CD4-positive, alpha-beta T cell (primary cell): Measurements from ENCODE around the gene DUSP28. TPM values are rescaled to one million over a fixed set of nuclear protein-coding genes. Genes with fewer than 3 reads are reported as not detected.

Experiments
- ATAC-seq: fragments of 200-7000 bp; cut with Tn5 transposase; one replicate; pipeline ENCODE4 v1.10.0; 2022; ENCODE audit warnings: mild to moderate bottlenecking; ENCODE audit not compliant: poor library complexity
- CTCF ChIA-PET: fragments of 350-600 bp; sonication (Branson Sonifier 250); formaldehyde crosslinking; loops from one replicate; lab custom pipeline; 2021; ENCODE audit warnings: antibody characterized with exemption, inconsistent platforms; lab: Charles Lee
- POLR2A ChIA-PET: fragments of 350-600 bp; sonication (Branson Sonifier 250); formaldehyde crosslinking; loops from one replicate; lab custom pipeline; 2021; ENCODE audit warnings: antibody characterized with exemption, inconsistent platforms; lab: Charles Lee
- DNase-seq, 14 experiments: peaks; one replicate each; pipeline ENCODE4 v3.0.0-alpha.2; 2013 to 2020; ENCODE audit warnings: mixed read lengths in 2 of 14
- H3K27ac ChIP-seq, 2 donors: one replicate each; pipeline versions ENCODE4 v1.5.1 to v1.7.0; 2013; ENCODE audit warnings: low read length in 2 of 2, low read depth in 1 of 2, mild to moderate bottlenecking in 1 of 2
- H3K27me3 ChIP-seq, 2 experiments: 1 replicate in 1 of 2; 2 replicates in 1 of 2; pipeline versions ENCODE4 v1.6.1 to v1.7.0; 2013; ENCODE audit warnings: low read length in 2 of 2, control low read depth in 1 of 2, mild to moderate bottlenecking in 1 of 2, moderate library complexity in 1 of 2; ENCODE audit not compliant: insufficient read depth in 2 of 2, control insufficient read depth in 1 of 2
- H3K36me3 ChIP-seq: one replicate; pipeline ENCODE4 v1.6.1; 2013; ENCODE audit warnings: low read length, control low read depth; ENCODE audit not compliant: insufficient read depth
- H3K4me1 ChIP-seq: one replicate; pipeline ENCODE4 v1.6.1; 2013; ENCODE audit warnings: low read length, control low read depth; ENCODE audit not compliant: insufficient read depth
- H3K4me3 ChIP-seq: one replicate; pipeline ENCODE4 v1.5.1; 2013; ENCODE audit warnings: mild to moderate bottlenecking, low read length, moderate library complexity
- H3K9me3 ChIP-seq, 2 experiments: 1 replicate in 1 of 2; 2 replicates in 1 of 2; pipeline versions ENCODE4 v1.6.1 to v1.7.0; 2013; ENCODE audit warnings: low read length in 2 of 2, mild to moderate bottlenecking in 2 of 2, control low read depth in 1 of 2, moderate library complexity in 1 of 2; ENCODE audit not compliant: control insufficient read depth in 1 of 2, insufficient read depth in 1 of 2
- H3K27ac Mint-ChIP-seq: one replicate; pipeline ENCODE4 v1.8.0; 2020; ENCODE audit warnings: mixed read lengths
- H3K27me3 Mint-ChIP-seq: one replicate; pipeline ENCODE4 v1.8.0; 2021; ENCODE audit warnings: mixed read lengths
- H3K36me3 Mint-ChIP-seq: one replicate; pipeline ENCODE4 v1.8.0; 2021; ENCODE audit warnings: low read depth, mixed read lengths
- H3K4me1 Mint-ChIP-seq: one replicate; pipeline ENCODE4 v1.8.0; 2021; ENCODE audit warnings: low read depth, mixed read lengths
- H3K4me3 Mint-ChIP-seq: one replicate; pipeline ENCODE4 v1.8.0; 2020; ENCODE audit warnings: mild to moderate bottlenecking, mixed read lengths
- H3K9me3 Mint-ChIP-seq: one replicate; pipeline ENCODE4 v1.8.0; 2020; ENCODE audit warnings: mixed read lengths
- intact Hi-C, 2 experiments: fragments of 100-400 bp; cut with DNase I in 1 of 2; cut with micrococcal nuclease in 1 of 2; formaldehyde crosslinking; loops; one replicate each; pipeline versions ENCODE4 v1.15.1 to v1.9.0; 2023 to 2025; cut with DNase I, micrococcal nuclease
- total RNA-seq, 174 experiments: library from RNA in 2 of 174; stranded (reverse) in 2 of 174; gene quantifications; one replicate each; pipeline ENCODE4 v1.2.3 and lab custom pipeline; 2021 to 2026
- TF ChIP-seq, protein P1 (sequence below): fragments of 200-600 bp; IDR thresholded peaks from one replicate; pipeline ENCODE4 v1.8.0; 2022; ENCODE audit warnings: antibody characterized with exemption, mild to moderate bottlenecking

DUSP28 gene
- total RNA-seq, 2 experiments from 2014 or later: 18.3 to 18.9 TPM

GRCh38 chr2:240602266-240603050, 42.3 kb downstream of the DUSP28 start:
- DNase-seq (peak in 2 of 14 experiments; percentile 2 to 25), ATAC-seq (no peak)
- no peaks in the 10 kb centered on the region for H3K9me3 Mint-ChIP-seq
- H3K27ac ChIP-seq: no peak overlapping the region
- peaks cover 15% of the 10 kb centered on the region for H3K36me3 Mint-ChIP-seq
- TF ChIP-seq, protein P1, sequence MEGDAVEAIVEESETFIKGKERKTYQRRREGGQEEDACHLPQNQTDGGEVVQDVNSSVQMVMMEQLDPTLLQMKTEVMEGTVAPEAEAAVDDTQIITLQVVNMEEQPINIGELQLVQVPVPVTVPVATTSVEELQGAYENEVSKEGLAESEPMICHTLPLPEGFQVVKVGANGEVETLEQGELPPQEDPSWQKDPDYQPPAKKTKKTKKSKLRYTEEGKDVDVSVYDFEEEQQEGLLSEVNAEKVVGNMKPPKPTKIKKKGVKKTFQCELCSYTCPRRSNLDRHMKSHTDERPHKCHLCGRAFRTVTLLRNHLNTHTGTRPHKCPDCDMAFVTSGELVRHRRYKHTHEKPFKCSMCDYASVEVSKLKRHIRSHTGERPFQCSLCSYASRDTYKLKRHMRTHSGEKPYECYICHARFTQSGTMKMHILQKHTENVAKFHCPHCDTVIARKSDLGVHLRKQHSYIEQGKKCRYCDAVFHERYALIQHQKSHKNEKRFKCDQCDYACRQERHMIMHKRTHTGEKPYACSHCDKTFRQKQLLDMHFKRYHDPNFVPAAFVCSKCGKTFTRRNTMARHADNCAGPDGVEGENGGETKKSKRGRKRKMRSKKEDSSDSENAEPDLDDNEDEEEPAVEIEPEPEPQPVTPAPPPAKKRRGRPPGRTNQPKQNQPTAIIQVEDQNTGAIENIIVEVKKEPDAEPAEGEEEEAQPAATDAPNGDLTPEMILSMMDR: no peak
- H3K9me3 ChIP-seq: no peaks in the 10 kb centered on the region
- no peaks in the 10 kb centered on the region for H3K27me3 Mint-ChIP-seq
- H3K4me1 Mint-ChIP-seq: no peaks in the 10 kb centered on the region
- peaks cover 20% of the 10 kb centered on the region for H3K36me3 ChIP-seq
- no peak overlapping the region for H3K4me3 Mint-ChIP-seq
- ChIA-PET POLR2A (no interaction called here), CTCF (no interaction called here)
- H3K27me3 ChIP-seq: no peaks in the 10 kb centered on the region
- intact Hi-C loops: no loop called here
- H3K27ac Mint-ChIP-seq: no peak overlapping the region
- H3K4me1 ChIP-seq: no peaks in the 10 kb centered on the region
- H3K4me3 ChIP-seq: no peak overlapping the region

GRCh38 chr2:240603081-240603835, 43.1 kb downstream of the DUSP28 start:
- Mint-ChIP-seq H3K9me3 (no peaks in the 10 kb centered on the region), H3K27me3 (no peaks in the 10 kb centered on the region), H3K4me3 (no peak overlapping the region), H3K36me3 (peaks cover 15% of the 10 kb centered on the region), H3K27ac (no peak overlapping the region), H3K4me1 (no peaks in the 10 kb centered on the region)
- ATAC-seq: no peak
- TF ChIP-seq, protein P1: no peak
- Histone ChIP-seq H3K4me1 (no peaks in the 10 kb centered on the region), H3K27me3 (no peaks in the 10 kb centered on the region), H3K9me3 (no peaks in the 10 kb centered on the region), H3K4me3 (no peak overlapping the region), H3K27ac (no peak overlapping the region), H3K36me3 (peaks cover 12% of the 10 kb centered on the region)
- intact Hi-C loops: no loop called here
- POLR2A ChIA-PET: no interaction called here
- peak in 2 of 14 experiments; percentile 3 to 26 for DNase-seq
- CTCF ChIA-PET: no interaction called here

GRCh38 chr2:240603846-240604245, 43.7 kb downstream of the DUSP28 start:
- no peaks in the 10 kb centered on the region for H3K27me3 Mint-ChIP-seq

More at GRCh38 chr2:240603846-240604245, 43.7 kb downstream of the DUSP28 start:
- Histone ChIP-seq H3K36me3 (peaks cover 7% of the 10 kb centered on the region), H3K4me1 (no peaks in the 10 kb centered on the region), H3K27ac (no peak overlapping the region), H3K27me3 (no peaks in the 10 kb centered on the region), H3K4me3 (no peak overlapping the region), H3K9me3 (no peaks in the 10 kb centered on the region)
- H3K4me1 Mint-ChIP-seq: no peaks in the 10 kb centered on the region
- ChIA-PET CTCF (no interaction called here), POLR2A (no interaction called here)
- H3K4me3 Mint-ChIP-seq: no peak overlapping the region
- H3K9me3 Mint-ChIP-seq: no peaks in the 10 kb centered on the region
- H3K27ac Mint-ChIP-seq: no peak overlapping the region
- ATAC-seq (no peak), DNase-seq (peak in 2 of 14 experiments; percentile 4 to 29)
- H3K36me3 Mint-ChIP-seq: peaks cover 14% of the 10 kb centered on the region
- intact Hi-C loops: no loop called here
- TF ChIP-seq, protein P1: no peak
